Mucosa of rectum (tissue), 2 donors: ENCODE measurements around the gene FLYWCH1.

ENCODE experiments used
- H3K27ac ChIP-seq, 2 donors: one replicate each; pipeline ENCODE4 v1.7.0; 2013; ENCODE audit warnings: inconsistent platforms in 2 of 2, low read depth in 2 of 2, low read length in 2 of 2
- H3K27me3 ChIP-seq, 2 donors: one replicate each; pipeline ENCODE4 v1.7.0; 2013; ENCODE audit warnings: low read length in 2 of 2; ENCODE audit not compliant: control insufficient read depth in 2 of 2, insufficient read depth in 2 of 2
- H3K36me3 ChIP-seq, 2 donors: one replicate each; pipeline ENCODE4 v1.7.0; 2013; ENCODE audit warnings: low read length in 2 of 2; ENCODE audit not compliant: control insufficient read depth in 2 of 2, insufficient read depth in 2 of 2
- H3K4me1 ChIP-seq, 2 donors: one replicate each; pipeline ENCODE4 v1.7.0; 2013; ENCODE audit warnings: low read length in 2 of 2, mild to moderate bottlenecking in 1 of 2; ENCODE audit not compliant: control insufficient read depth in 2 of 2, insufficient read depth in 2 of 2
- H3K4me3 ChIP-seq, 2 donors: one replicate each; pipeline ENCODE4 v1.7.0; 2013; ENCODE audit warnings: low read length in 2 of 2
- H3K9ac ChIP-seq, 2 donors: one replicate each; pipeline ENCODE4 v1.7.0; 2013; ENCODE audit warnings: low read length in 2 of 2, low read depth in 1 of 2, mild to moderate bottlenecking in 1 of 2
- H3K9me3 ChIP-seq, 2 donors: one replicate each; pipeline ENCODE4 v1.7.0; 2013; ENCODE audit warnings: low read length in 2 of 2; ENCODE audit not compliant: control insufficient read depth in 2 of 2
- donor health status: healthy.
- donor health status: Normal muscosa, but diverticular disease.

FLYWCH1 gene

DNA sequence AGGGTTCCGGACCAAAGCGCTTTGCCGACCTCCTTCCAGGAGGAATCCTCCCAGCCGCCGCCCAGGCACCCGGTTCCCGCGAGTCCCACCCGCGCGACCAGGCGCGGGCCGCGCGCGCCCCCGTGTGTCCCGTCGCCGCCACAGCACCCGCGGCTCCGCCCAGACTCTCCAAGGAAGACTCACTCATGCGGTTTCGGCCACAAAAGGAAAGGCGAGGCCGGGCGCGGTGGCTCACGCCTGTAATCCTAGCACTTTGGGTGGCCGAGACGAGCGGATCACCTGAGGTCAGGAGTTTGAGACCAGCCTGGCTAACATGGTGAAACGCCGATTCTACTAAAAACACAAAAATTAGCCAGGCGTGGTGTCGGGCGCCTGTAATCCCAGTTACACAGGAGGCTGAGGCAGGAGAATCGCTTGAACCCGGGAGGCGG lies 72.0 kb downstream of the FLYWCH1 start:
- H3K4me3 ChIP-seq: peak overlapping the region in 1 of 2 donors; percentile 31
- H3K27me3 ChIP-seq: no peaks in the 10 kb centered on the region
- H3K9me3 ChIP-seq: no peaks in the 10 kb centered on the region
- peak overlapping the region in 1 of 2 donors; percentile 43 for H3K9ac ChIP-seq
- H3K4me1 ChIP-seq: peaks cover 12% of the 10 kb centered on the region in 2 donors
- no peaks in the 10 kb centered on the region for H3K36me3 ChIP-seq
- H3K27ac ChIP-seq: no peak overlapping the region

DNA sequence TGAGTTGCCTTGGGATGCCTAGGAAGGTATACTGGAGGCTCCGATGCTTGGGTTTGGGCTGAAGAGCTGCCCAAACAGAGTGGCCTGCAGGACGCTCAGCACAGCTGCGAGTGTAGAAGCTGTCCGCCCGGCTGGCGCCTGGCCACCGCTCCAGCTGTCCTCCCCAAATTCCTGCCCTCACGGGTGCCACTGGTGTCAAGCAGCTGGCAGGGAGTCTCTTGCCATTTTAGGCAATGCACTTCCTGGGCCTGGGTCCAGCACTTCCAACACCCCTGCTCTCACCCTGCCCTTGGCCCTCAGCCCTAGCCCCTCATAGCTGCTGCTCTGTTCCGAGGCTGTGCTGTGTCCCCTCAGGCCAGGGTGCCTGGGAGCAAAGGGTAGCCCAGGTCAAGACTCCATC lies 73.7 kb downstream of the FLYWCH1 start:
- Histone ChIP-seq H3K36me3 (no peaks in the 10 kb centered on the region), H3K4me1 (peaks cover 5 to 7% of the 10 kb centered on the region in 2 donors), H3K9me3 (no peaks in the 10 kb centered on the region), H3K4me3 (no peak overlapping the region), H3K27ac (no peak overlapping the region), H3K27me3 (no peaks in the 10 kb centered on the region), H3K9ac (no peak overlapping the region)

DNA sequence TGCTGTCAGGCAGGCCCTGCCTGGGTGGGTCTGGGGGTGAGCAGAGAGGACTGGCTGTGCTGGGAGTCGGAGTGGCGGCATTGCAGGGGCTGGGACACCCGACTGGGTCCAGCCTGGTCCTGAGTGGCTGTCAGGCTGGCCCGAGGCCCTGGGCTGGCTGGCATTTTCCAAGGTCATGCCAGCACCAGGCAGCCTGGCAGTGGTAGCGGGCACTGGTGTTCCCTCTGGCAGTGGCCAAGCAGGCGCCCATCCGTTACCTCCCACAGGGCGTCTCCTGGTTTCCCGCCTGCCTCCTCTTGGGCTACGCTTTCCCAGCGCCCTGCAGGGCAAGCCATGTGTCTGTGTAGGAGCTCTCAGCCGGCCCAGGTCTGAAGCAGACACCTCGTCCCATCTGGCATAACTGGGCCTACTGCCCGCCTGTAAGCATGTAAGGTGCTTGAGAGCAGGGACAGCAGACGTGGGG lies 74.2 kb downstream of the FLYWCH1 start:
- Histone ChIP-seq H3K4me3 (no peak overlapping the region), H3K9ac (no peak overlapping the region), H3K9me3 (no peaks in the 10 kb centered on the region), H3K4me1 (peaks cover 6 to 7% of the 10 kb centered on the region in 2 donors), H3K27me3 (no peaks in the 10 kb centered on the region), H3K27ac (no peak overlapping the region), H3K36me3 (no peaks in the 10 kb centered on the region)

DNA sequence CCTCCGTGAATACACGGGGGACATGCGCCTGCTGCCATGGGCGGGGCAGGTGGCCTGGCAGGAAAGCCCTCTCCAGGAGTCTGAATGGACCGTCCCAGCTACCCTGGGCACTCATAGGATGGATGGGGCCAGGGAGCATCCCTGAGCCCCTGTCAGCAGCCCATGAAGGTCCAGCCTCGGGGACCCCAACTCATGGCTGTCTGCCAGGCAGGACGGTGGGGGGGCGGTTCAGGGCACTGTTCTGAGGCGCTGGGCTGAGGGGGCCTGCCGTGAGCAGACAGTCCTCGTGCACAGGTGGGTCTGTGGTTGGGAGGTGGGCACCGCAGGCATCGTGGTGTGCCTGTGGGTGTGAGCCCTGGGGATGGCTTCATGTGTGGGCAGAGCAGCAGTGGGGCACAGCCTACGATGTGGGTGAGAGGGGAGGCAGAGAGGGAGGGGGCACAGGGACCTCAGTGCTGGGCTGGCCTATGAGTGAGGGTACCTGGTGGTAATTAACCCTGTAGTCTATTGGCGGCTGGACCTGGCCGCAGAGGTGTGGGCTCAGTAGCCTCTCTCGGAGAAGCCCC lies 75.0 kb downstream of the FLYWCH1 start:
- H3K4me1 ChIP-seq: peaks cover 12% of the 10 kb centered on the region in 2 donors
- no peaks in the 10 kb centered on the region for H3K27me3 ChIP-seq
- no peak overlapping the region for H3K27ac ChIP-seq
- no peak overlapping the region for H3K9ac ChIP-seq
- no peaks in the 10 kb centered on the region for H3K9me3 ChIP-seq
- H3K36me3 ChIP-seq: no peaks in the 10 kb centered on the region
- H3K4me3 ChIP-seq: no peak overlapping the region

DNA sequence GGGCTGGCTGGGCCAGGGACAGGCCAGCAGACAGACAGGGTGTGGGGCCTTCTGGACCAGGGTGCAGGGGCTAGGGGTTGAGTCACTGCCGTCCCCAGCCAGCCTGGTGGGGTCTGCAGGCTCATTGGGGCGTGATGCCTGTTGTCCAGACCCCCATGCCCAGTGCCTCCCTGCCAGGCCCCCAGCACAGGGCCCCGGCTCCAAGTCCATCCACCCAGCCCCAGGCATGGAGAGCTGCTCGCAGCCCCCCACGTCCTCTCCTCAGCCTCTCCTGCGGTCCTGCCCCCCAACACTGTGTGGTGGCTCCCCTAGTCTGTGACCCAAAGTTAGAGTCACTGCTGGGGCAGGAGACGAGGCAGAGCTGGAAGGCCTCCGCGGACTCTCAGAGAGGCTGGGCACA lies 75.6 kb downstream of the FLYWCH1 start:
- Histone ChIP-seq H3K27me3 (no peaks in the 10 kb centered on the region), H3K4me3 (no peak overlapping the region), H3K4me1 (peaks cover 13 to 14% of the 10 kb centered on the region in 2 donors), H3K9me3 (no peaks in the 10 kb centered on the region), H3K9ac (no peak overlapping the region), H3K36me3 (no peaks in the 10 kb centered on the region), H3K27ac (no peak overlapping the region)

DNA sequence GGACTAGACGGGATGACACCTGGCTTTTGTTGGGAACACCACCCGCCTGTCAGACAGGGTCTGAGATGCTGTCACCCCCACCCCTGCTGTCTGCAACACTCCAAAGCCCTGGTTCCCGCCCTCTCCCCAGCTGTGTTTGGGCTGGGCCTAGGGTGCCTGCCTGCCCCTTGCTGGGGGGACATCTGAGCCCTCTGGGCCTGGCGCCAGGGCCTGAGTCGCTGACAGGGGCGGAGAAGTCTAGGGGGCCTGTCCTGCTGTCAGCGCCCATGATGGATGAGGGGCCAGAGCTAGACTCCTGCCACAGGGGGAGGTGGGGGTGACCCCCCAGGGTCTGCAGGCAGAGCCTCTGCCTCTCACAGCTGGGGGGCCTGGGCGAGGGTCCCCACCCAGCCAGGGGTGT lies 76.1 kb downstream of the FLYWCH1 start:
- Histone ChIP-seq H3K9me3 (no peaks in the 10 kb centered on the region), H3K27ac (no peak overlapping the region), H3K36me3 (no peaks in the 10 kb centered on the region), H3K4me1 (peaks cover 13 to 14% of the 10 kb centered on the region in 2 donors), H3K9ac (no peak overlapping the region), H3K27me3 (no peaks in the 10 kb centered on the region), H3K4me3 (no peak overlapping the region)

DNA sequence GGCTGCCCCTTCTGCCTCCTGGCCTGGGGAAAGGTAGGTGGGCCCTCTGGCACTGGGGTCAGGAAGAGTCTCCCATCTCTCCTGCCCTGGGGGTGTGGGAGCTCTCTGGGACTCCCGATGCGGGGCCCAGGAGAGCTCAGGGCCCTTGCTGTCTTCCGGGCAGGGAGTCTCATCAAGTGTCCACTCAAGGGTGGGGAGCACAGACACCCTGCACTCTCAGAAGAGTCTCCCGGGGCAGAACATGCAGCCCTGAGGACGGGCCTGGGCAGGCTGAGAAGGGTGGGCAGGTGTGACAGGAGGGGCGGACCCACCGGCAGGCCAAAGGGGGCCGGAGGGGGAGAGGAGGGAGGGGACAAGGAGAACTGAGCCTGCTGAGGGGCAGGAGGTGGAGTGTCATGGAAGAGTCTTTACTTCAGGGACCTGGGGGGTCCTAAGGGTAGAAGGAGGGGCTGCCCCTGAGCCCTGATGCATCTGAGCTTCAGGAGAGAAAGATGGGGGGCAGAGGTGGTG lies 76.9 kb downstream of the FLYWCH1 start:
- Histone ChIP-seq H3K27me3 (no peaks in the 10 kb centered on the region), H3K4me1 (peaks cover 13 to 14% of the 10 kb centered on the region in 2 donors), H3K27ac (no peak overlapping the region), H3K9me3 (no peaks in the 10 kb centered on the region), H3K36me3 (no peaks in the 10 kb centered on the region), H3K4me3 (no peak overlapping the region), H3K9ac (no peak overlapping the region)

DNA sequence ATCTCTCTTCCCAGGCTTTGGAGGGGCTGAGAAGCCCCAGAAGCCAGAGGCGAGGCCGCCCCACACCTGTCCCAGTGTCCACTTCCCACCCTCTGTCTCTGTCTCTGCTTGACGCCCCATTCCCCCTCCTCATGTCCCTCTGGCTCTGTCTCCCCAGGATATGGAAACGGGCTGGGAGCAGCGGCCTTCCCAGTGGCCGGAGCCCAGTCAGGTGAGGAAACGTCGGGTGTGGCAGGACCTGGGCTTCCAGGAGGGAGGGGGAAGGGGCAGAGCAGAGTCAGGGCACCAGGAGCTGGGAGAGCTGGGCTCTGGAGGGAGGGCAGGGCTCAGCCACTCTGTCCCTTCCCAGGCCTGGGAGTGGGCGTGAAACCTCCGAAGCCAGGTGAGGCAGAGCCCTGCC lies 79.2 kb downstream of the FLYWCH1 start:
- H3K4me3 ChIP-seq: no peak overlapping the region
- no peaks in the 10 kb centered on the region for H3K36me3 ChIP-seq
- no peak overlapping the region for H3K9ac ChIP-seq
- H3K27ac ChIP-seq: peak overlapping the region in 1 of 2 donors; percentile 76
- no peaks in the 10 kb centered on the region for H3K27me3 ChIP-seq
- H3K4me1 ChIP-seq: peaks cover 8 to 14% of the 10 kb centered on the region in 2 donors
- H3K9me3 ChIP-seq: no peaks in the 10 kb centered on the region

DNA sequence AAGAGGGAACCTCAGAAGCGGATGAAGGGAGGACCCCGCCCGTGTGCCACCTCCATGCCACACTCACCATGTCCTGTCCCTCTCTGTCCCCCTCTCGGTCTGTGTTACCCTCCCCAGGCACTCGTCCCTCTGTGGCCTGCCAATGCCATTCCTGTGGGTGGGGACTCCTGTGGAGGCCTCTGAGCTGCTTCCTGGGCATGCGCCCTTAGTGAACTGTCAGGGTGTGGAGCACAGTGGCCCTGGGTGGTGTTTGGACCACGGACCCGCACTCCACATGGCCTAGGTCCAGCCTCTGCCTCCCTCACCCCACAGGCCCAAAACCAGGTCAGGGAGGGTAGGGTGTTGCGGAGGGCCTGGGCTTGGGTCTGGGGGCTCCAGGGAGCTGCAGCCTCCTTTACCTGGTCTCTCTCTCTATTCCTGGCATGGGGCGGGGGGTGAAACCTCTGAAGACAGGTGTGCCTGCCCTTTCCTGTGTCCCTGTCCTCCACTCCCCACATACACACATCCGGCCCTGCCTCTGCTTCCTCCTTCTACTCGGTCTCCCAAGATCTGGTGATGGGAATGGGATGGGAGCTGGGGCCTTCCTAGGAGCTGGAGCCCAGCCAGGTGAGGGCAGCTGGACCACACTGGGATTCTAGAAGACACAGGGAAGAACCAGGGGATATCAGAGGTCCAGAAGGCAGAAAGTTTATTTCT lies 80.0 kb downstream of the FLYWCH1 start:
- Histone ChIP-seq H3K36me3 (no peaks in the 10 kb centered on the region), H3K4me3 (no peak overlapping the region), H3K9ac (no peak overlapping the region), H3K27ac (peak overlapping the region in 1 of 2 donors; percentile 76), H3K4me1 (peaks cover 8 to 14% of the 10 kb centered on the region in 2 donors), H3K27me3 (no peaks in the 10 kb centered on the region), H3K9me3 (no peaks in the 10 kb centered on the region)

DNA sequence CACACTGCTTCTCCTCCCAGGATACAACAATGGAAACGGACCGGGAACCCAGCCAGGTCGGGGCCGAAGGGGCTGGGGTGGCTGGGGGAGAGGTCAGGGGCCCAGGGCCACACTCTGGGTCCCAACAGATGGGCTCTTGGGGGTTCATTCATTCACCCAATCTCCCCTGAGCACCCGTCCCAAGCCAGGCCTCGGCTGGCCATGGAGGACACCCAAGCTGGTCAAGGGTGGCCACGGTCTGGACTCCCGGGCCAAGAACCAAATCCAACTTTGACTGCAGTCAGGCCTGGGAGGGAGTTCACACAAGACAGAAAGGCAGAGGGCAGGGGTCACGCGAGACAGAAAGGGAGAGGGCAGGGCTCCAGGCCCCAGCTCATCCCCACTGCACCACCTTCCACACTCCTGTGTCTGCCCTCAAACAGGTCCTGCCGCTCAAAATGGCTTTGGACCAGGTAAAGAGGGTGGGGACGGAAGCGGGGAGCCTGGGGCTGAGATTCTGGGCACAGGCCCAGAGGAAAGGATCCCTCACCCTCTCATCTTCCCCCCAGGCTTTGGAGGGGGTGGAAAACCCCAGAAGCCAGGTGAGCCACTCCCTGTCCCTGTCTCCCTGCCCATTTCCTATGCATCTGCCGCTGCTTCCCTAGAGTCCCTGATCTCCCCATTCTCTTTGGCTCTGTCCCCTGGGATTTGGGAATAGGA lies 80.8 kb downstream of the FLYWCH1 start:
- Histone ChIP-seq H3K27me3 (no peaks in the 10 kb centered on the region), H3K4me1 (peaks cover 8 to 14% of the 10 kb centered on the region in 2 donors), H3K27ac (peak overlapping the region in 1 of 2 donors; percentile 76), H3K36me3 (no peaks in the 10 kb centered on the region), H3K4me3 (no peak overlapping the region), H3K9ac (no peak overlapping the region), H3K9me3 (no peaks in the 10 kb centered on the region)
